Thyroid gland (tissue), 4 donors: ENCODE results near the gene PLIN5. TPM values are rescaled to one million over a fixed set of nuclear protein-coding genes. Genes with fewer than 3 reads are reported as not detected.

ENCODE experiments used
- DNase-seq, 2 donors: peaks; one replicate each; pipeline ENCODE4 v3.0.0-alpha.2; 2019
- H3K27ac ChIP-seq, 3 donors: fragments of 200-600 bp; sonication (generic); 1 replicate in 2 of 3; 2 replicates in 1 of 3; pipeline ENCODE4 v1.5.1; 2016 to 2019; ENCODE audit warnings: mild to moderate bottlenecking in 1 of 3, moderate library complexity in 1 of 3
- H3K27me3 ChIP-seq: fragments of 200-600 bp; sonication (generic); one replicate; pipeline ENCODE4 v1.5.1; 2019
- H3K36me3 ChIP-seq, 2 donors: fragments of 200-600 bp; sonication (generic); one replicate each; pipeline ENCODE4 v1.5.1; 2016 to 2019
- H3K4me1 ChIP-seq, 2 donors: fragments of 200-600 bp; sonication (generic); one replicate each; pipeline ENCODE4 v1.5.1; 2017 to 2019
- H3K4me3 ChIP-seq, 3 donors: fragments of 200-600 bp; sonication (generic); replicated peaks in 1 of 3; 1 replicate in 2 of 3; 2 replicates in 1 of 3; pipeline ENCODE4 v1.5.1; 2016; ENCODE audit warnings: mild to moderate bottlenecking in 1 of 3
- H3K9me3 ChIP-seq: fragments of 200-600 bp; sonication (generic); one replicate; pipeline ENCODE4 v1.5.1; 2017
- POLR2A ChIP-seq, 2 donors: fragments of 450-650 bp; IDR thresholded peaks; one replicate each; pipeline ENCODE4 v1.6.1; 2017; ENCODE audit warnings: antibody characterized with exemption in 2 of 2, mild to moderate bottlenecking in 2 of 2, moderate library complexity in 1 of 2
- WGBS, 2 donors: methylation state at CpG; one replicate each; pipeline ENCODE4 v1.1.5; 2017; 5-methylcytosine and 5-hydroxymethylcytosine counted together
- intact Hi-C: fragments of 100-400 bp; cut with DNase I; formaldehyde crosslinking; loops from one replicate; pipeline ENCODE4 v1.15.1; 2023
- total RNA-seq, 4 donors: library from RNA; depleted of rRNA; stranded (reverse); fragments of >200 nt; gene quantifications; one replicate each; pipeline ENCODE4 v1.2.3, GENCODE V29; 2016
- TF ChIP-seq, protein P1 (sequence below), 6 experiments: fragments of 200-600 bp in 3 of 6; fragments of 450-650 bp in 3 of 6; sonication (generic) in 3 of 6; IDR thresholded peaks; one replicate each; pipeline ENCODE4 v1.5.1; 2016 to 2019; ENCODE audit warnings: antibody characterized with exemption in 6 of 6, mild to moderate bottlenecking in 2 of 6, inconsistent platforms in 1 of 6, moderate library complexity in 1 of 6

The PLIN5 gene
- total RNA-seq, 4 donors from 2014 or later, result 4.1 to 12.1 (median 7.8) TPM

- Histone ChIP-seq H3K27ac (no peak overlapping the region), H3K36me3 (no peaks in the 10 kb centered on the region), H3K4me1 (no peaks in the 10 kb centered on the region), H3K4me3 (no peak overlapping the region), H3K27me3 (no peaks in the 10 kb centered on the region), H3K9me3 (no peaks in the 10 kb centered on the region)
- intact Hi-C loops, result loop anchor here (10.0 kb wide), 1 partner anchor 255 kb away; no protein-coding TSS in a partner anchor
- 64 to 82% methylated on average over 8 to 9 of the region's 9 CpGs for WGBS, 2 donors
- DNase-seq, result no peak
- TF ChIP-seq, protein P1, sequence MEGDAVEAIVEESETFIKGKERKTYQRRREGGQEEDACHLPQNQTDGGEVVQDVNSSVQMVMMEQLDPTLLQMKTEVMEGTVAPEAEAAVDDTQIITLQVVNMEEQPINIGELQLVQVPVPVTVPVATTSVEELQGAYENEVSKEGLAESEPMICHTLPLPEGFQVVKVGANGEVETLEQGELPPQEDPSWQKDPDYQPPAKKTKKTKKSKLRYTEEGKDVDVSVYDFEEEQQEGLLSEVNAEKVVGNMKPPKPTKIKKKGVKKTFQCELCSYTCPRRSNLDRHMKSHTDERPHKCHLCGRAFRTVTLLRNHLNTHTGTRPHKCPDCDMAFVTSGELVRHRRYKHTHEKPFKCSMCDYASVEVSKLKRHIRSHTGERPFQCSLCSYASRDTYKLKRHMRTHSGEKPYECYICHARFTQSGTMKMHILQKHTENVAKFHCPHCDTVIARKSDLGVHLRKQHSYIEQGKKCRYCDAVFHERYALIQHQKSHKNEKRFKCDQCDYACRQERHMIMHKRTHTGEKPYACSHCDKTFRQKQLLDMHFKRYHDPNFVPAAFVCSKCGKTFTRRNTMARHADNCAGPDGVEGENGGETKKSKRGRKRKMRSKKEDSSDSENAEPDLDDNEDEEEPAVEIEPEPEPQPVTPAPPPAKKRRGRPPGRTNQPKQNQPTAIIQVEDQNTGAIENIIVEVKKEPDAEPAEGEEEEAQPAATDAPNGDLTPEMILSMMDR (IDR thresholded peaks at IDR 0.05), result no peak
- no peak for TF ChIP-seq POLR2A (IDR thresholded peaks at IDR 0.05)
Observed at GRCh38 chr19:4519521-4520277, 15.3 kb downstream of the PLIN5 start.

DNA sequence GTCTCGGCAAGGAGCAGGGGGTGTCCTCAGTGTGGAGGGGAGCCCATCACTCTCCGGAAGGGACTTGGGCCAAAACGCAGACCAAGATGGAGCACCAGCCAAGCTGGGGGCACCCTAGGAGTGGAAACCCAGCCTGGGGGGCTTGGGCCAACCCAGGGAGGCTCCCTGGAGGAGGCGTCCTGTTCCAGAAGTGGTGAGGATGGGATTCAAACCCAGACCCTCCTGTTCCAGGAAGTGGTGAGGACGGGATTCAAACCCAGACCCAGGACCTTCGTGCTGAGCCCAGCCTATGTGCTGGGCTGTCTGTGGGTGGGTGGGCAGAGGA, 15.9 kb downstream of the PLIN5 start:
- no peak for TF ChIP-seq POLR2A (IDR thresholded peaks at IDR 0.05)
- TF ChIP-seq, protein P1 (IDR thresholded peaks at IDR 0.05), result no peak
- Histone ChIP-seq H3K9me3 (no peaks in the 10 kb centered on the region), H3K36me3 (no peaks in the 10 kb centered on the region), H3K27ac (no peak overlapping the region), H3K4me1 (no peaks in the 10 kb centered on the region), H3K27me3 (no peaks in the 10 kb centered on the region), H3K4me3 (no peak overlapping the region)
- no peak for DNase-seq
- WGBS, 2 donors, result 80 to 90% methylated on average over 3 to 6 of the region's 6 CpGs
- intact Hi-C loops, result no loop called here

GRCh38 chr19:4518345-4519171, 16.5 kb downstream of the PLIN5 start, which contains the start of gene PLIN4:
Gene PLIN4 (minus strand): TSS chr19:4518486. CDS start chr19:4518272, 214 bp downstream.
- no peak within 1 kb of the TSS for H3K4me3 ChIP-seq
- WGBS, 2 donors, result 69 to 71% methylated on average over 27 to 33 of the region's 34 CpGs
- no peak within 1 kb of the TSS for H3K27ac ChIP-seq
- DNase-seq, result peak; percentile 10 to 13
- H3K4me1 ChIP-seq, result no peaks in the 10 kb centered on the region
- no peaks in the 10 kb centered on the region for H3K36me3 ChIP-seq
- H3K9me3 ChIP-seq, result no peaks in the 10 kb centered on the region
- intact Hi-C loops, result no loop called here
- TF ChIP-seq, protein P1 (IDR thresholded peaks at IDR 0.05), result no peak
- H3K27me3 ChIP-seq, result no peaks in the 10 kb centered on the region

- DNase-seq, result no peak
- Histone ChIP-seq H3K27me3 (no peaks in the 10 kb centered on the region), H3K36me3 (no peaks in the 10 kb centered on the region), H3K27ac (no peak overlapping the region), H3K4me1 (no peaks in the 10 kb centered on the region), H3K4me3 (no peak overlapping the region), H3K9me3 (no peaks in the 10 kb centered on the region)
- TF ChIP-seq, protein P1 (IDR thresholded peaks at IDR 0.05), result no peak
- TF ChIP-seq POLR2A (IDR thresholded peaks at IDR 0.05), result no peak
- intact Hi-C loops, result no loop called here
- 83 to 94% methylated on average over 7 to 22 of the region's 24 CpGs for WGBS, 2 donors
Observed at GRCh38 chr19:4517451-4518057, 17.5 kb downstream of the PLIN5 start.
